ENCODE results near the gene ST8SIA2.

Gene ST8SIA2, protein sequence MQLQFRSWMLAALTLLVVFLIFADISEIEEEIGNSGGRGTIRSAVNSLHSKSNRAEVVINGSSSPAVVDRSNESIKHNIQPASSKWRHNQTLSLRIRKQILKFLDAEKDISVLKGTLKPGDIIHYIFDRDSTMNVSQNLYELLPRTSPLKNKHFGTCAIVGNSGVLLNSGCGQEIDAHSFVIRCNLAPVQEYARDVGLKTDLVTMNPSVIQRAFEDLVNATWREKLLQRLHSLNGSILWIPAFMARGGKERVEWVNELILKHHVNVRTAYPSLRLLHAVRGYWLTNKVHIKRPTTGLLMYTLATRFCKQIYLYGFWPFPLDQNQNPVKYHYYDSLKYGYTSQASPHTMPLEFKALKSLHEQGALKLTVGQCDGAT

DNA sequence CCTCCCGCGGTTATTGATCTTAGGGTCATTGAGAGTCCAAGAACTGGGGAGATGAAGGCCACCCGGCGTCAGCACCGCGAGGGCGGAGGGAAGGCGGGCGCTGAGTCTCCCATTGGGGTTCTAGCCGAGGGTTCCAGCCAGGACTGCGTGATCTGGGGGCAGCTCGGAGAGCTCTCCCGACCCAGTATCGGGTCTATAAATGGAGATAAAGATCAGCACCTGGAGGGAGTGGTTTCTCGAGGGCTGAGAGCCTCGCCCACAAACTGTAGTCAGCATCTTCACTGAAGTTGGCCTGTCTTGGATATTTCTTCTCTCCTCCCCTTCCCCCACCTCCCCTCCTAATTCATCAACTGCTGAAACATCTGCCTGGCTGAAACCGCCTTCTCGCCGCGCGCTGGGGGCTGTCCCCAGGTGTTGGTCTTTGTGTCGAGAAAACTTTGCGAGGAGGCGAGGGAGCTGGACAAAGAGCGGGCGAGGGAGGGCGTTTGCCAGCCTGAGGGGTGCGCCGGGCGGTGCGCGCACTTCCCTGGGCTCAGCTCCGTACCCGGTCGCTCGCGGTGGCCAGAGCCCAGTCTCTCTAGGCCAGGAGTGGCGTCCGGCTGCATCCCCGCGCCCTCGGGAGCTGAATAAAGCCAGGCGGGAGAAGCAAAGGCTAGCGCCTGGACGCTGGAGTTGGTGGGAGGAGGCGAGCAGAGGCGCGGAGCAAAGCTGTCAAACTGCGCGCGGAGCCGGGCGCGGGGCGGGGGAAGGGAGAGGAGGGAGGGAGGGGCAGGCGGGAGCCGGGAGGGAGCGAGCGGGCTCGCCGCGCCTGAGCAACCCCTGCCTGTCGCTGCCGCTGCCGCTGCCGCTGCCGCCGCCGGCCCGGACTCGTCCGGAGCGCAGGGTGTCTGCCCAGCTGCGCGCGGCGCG lies at the start of gene ST8SIA2:
TSS of gene ST8SIA2 (plus strand) at position 811 of the 909 bp plus-strand sequence. CDS start 184 bp downstream, outside the sequence.
- ATAC-seq (replicated peaks; ENCODE audit: extremely low read depth, poor library complexity, severe bottlenecking) (no peak), DNase-seq (ENCODE audit: low spot score in 2 of 2) (no peak)
- no peak within 1 kb of the TSS for H3K4me3 Mint-ChIP-seq
- H3K27ac Mint-ChIP-seq (ENCODE audit: low read depth) = no peak within 1 kb of the TSS
- peaks cover 5% of the 10 kb centered on the region for H3K4me1 Mint-ChIP-seq
- peaks cover 6% of the 10 kb centered on the region for H3K36me3 Mint-ChIP-seq (ENCODE audit: insufficient read depth)
- H3K27me3 Mint-ChIP-seq = peaks cover 96% of the 10 kb centered on the region
- H3K9me3 Mint-ChIP-seq = no peaks in the 10 kb centered on the region

DNA sequence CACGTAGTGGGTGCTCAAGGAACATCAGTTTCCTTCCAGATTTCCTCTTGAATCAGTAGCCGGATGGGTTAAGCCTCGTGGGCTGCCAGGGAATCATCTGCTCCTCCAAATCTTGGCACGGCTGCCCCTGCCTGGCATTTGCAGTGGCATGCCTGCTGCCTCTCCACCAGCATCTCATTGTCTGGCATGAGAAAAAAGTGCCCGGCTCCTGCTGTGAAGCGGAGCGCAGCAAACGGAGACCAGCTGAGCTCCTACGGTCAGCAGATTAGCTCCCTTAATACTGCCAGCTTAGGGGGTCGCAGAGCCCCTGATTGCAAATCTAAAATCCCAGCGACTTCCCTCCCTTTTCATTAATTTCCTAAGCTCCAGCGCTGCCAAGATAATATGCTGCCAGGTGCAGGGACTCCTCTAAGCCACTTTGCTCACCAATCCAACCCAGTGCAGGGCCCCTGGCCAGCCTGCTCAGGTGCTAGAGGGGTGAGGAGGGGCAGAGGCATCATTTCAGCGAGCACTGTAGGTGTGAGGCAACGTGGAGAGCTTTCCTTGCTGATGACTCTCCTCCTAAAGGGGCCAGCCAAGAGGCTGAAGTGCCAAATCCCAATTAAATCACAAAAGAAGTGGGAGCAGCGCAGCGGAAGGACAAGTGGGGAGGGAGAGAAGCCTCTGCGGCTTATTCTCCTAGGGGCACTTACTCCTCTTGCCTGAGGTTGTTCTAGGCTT lies 49.6 kb upstream of the ST8SIA2 start:
- Mint-ChIP-seq H3K36me3 (ENCODE audit: insufficient read depth) (no peaks in the 10 kb centered on the region), H3K9me3 (no peaks in the 10 kb centered on the region), H3K4me1 (no peaks in the 10 kb centered on the region), H3K4me3 (no peak overlapping the region), H3K27ac (ENCODE audit: low read depth) (no peak overlapping the region), H3K27me3 (peaks cover 73% of the 10 kb centered on the region)
- ATAC-seq (replicated peaks; ENCODE audit: extremely low read depth, poor library complexity, severe bottlenecking) = no peak
- DNase-seq (ENCODE audit: low spot score in 2 of 2) = no peak

DNA sequence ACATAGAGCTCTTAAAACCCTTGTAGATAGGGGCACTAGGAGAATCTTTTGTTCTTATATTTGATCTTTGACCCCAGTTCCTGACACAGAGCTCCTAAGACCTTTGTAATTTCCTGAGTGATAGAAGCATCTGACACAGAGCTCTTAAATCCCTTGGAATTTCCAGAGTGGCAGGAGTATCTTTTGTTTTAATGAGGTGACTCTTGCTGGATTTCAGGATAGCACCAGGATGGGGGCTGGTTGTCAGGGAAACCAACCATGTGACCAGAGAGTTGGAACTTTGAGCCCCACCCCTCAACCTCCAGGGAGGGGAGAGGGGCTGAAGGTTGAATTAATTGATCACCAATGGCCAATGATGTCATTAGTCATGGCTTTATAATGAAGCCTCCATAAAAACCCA lies 47.6 kb upstream of the ST8SIA2 start:
- Mint-ChIP-seq H3K4me3 (no peak overlapping the region), H3K9me3 (no peaks in the 10 kb centered on the region), H3K4me1 (no peaks in the 10 kb centered on the region), H3K27me3 (peaks cover 71% of the 10 kb centered on the region), H3K27ac (ENCODE audit: low read depth) (no peak overlapping the region), H3K36me3 (ENCODE audit: insufficient read depth) (no peaks in the 10 kb centered on the region)
- no peak for DNase-seq (ENCODE audit: low spot score in 2 of 2)
- no peak for ATAC-seq (replicated peaks; ENCODE audit: extremely low read depth, poor library complexity, severe bottlenecking)

DNA sequence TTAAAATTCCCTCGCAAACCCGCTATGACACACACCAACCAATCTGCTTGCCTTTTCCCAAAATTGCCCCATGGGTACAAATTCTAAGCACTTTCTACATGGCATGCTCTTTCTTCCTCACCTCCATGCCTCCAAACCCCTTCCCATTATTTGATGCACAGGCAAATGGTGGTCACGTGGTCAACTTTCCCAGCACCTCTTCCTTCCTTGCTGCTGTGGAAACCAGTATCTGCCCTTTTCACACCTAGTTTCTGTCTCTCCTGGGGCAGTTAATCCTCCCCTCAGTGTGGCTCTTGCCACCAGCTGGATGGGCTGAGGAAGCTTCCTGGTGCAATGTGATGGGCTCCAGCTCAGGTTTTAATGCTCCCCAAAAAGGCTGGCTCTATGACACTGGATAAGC lies 38.4 kb upstream of the ST8SIA2 start:
- H3K27me3 Mint-ChIP-seq = peaks cover 74% of the 10 kb centered on the region
- DNase-seq (ENCODE audit: low spot score in 2 of 2) (no peak), ATAC-seq (replicated peaks; ENCODE audit: extremely low read depth, poor library complexity, severe bottlenecking) (no peak)
- no peaks in the 10 kb centered on the region for H3K36me3 Mint-ChIP-seq (ENCODE audit: insufficient read depth)
- no peaks in the 10 kb centered on the region for H3K9me3 Mint-ChIP-seq
- H3K27ac Mint-ChIP-seq (ENCODE audit: low read depth) = no peak overlapping the region
- no peaks in the 10 kb centered on the region for H3K4me1 Mint-ChIP-seq
- H3K4me3 Mint-ChIP-seq = no peak overlapping the region

DNA sequence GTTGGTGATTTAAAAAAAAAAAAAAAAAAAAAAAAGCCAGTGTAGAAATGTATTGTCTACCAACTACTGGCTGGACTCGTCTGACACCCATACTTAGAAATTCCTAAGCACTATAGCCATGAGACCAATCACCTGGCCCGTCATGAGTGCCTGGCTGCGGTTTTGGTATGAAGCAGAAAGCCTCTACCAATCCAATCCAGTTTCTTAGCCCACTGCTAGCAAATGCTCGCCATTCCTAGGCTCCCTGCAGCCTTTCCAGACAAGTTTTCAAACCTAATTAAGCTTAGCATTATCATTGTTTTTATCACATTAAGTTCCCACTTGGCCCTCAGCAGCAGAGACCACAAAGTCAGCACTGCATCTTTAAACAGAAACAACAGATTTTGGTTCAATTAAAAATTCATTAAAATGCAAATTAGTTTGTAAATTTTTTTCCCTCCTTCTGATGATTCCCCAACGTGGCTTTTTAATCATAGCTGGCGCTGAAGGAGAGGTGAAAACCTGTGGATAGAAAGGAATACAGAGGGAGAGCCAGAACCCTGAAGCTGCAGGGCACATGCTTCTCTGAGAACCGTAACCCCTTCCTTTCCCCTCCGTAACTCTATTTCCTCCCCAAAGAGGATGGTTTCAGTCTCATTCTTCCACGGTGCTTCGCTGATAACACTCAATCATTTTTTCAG lies 32.2 kb upstream of the ST8SIA2 start:
- H3K4me3 Mint-ChIP-seq = no peak overlapping the region
- no peaks in the 10 kb centered on the region for H3K4me1 Mint-ChIP-seq
- no peak for ATAC-seq (replicated peaks; ENCODE audit: extremely low read depth, poor library complexity, severe bottlenecking)
- no peaks in the 10 kb centered on the region for H3K36me3 Mint-ChIP-seq (ENCODE audit: insufficient read depth)
- H3K9me3 Mint-ChIP-seq = no peaks in the 10 kb centered on the region
- DNase-seq (ENCODE audit: low spot score in 2 of 2) = no peak
- no peak overlapping the region for H3K27ac Mint-ChIP-seq (ENCODE audit: low read depth)
- H3K27me3 Mint-ChIP-seq = peaks cover 64% of the 10 kb centered on the region

DNA sequence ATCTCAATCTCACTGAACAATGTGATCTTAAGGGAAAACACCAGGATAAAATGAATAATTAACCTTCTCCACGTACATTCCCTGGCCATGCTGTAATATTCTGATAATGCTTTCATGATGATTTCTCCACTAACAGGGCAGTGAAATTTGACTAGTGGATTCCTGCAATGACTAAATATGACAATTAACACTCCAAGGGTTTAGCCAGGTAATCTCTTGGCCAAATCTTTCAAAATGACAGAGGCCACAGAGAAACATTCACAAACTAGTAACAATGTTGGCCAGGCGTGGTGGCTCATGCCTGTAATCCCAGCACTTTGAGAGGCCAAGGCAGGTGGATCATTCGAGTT lies 31.7 kb upstream of the ST8SIA2 start:
- no peaks in the 10 kb centered on the region for H3K36me3 Mint-ChIP-seq (ENCODE audit: insufficient read depth)
- no peak for DNase-seq (ENCODE audit: low spot score in 2 of 2)
- no peak for ATAC-seq (replicated peaks; ENCODE audit: extremely low read depth, poor library complexity, severe bottlenecking)
- H3K27ac Mint-ChIP-seq (ENCODE audit: low read depth) = no peak overlapping the region
- H3K4me1 Mint-ChIP-seq = no peaks in the 10 kb centered on the region
- H3K9me3 Mint-ChIP-seq = no peaks in the 10 kb centered on the region
- H3K27me3 Mint-ChIP-seq = peaks cover 59% of the 10 kb centered on the region
- H3K4me3 Mint-ChIP-seq = no peak overlapping the region

DNA sequence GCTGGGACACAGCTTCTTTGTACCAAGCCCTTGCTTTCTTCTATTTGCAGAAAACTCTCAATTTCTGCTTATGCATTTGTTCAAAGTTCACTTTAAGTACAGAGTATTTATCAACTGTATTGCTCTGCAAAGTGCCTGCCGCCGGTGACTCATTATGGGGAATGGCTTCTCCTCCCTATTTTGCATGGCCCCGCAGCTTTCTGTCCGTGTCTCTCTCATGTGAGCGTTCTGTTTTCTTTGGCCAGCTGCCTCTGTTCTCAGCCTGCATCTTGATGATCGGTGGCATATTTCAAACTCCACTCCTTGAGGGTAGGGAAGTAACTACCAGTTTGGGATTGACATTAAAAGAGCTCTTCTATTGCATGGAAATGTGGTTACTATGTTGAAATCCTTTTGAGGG lies 28.6 kb upstream of the ST8SIA2 start:
- Mint-ChIP-seq H3K9me3 (no peaks in the 10 kb centered on the region), H3K36me3 (ENCODE audit: insufficient read depth) (no peaks in the 10 kb centered on the region), H3K4me1 (no peaks in the 10 kb centered on the region), H3K27ac (ENCODE audit: low read depth) (no peak overlapping the region), H3K27me3 (peaks cover 40% of the 10 kb centered on the region), H3K4me3 (no peak overlapping the region)
- DNase-seq (ENCODE audit: low spot score in 2 of 2) (no peak), ATAC-seq (replicated peaks; ENCODE audit: extremely low read depth, poor library complexity, severe bottlenecking) (no peak)

DNA sequence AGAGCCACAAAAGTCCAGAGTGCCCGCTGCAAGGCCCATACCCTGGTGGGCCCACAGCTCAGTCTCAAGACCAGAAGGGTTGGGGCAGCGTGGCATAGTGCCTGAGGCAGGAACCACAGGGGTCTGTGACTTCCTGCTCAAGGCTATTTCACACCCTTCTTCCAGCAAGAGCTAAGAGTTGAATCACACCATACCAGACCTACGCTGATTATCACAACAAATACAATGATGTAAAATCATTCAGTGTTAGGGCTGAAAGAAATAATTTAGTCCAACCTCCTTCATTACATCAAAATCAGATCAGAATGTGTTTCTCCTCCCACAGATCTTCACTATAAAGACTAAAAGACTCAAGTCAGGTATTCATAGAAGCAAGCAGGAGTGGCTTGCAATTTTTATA lies 27.8 kb upstream of the ST8SIA2 start:
- ATAC-seq (replicated peaks; ENCODE audit: extremely low read depth, poor library complexity, severe bottlenecking) (no peak), DNase-seq (ENCODE audit: low spot score in 2 of 2) (no peak)
- peaks cover 31% of the 10 kb centered on the region for H3K27me3 Mint-ChIP-seq
- no peaks in the 10 kb centered on the region for H3K36me3 Mint-ChIP-seq (ENCODE audit: insufficient read depth)
- H3K9me3 Mint-ChIP-seq = no peaks in the 10 kb centered on the region
- no peak overlapping the region for H3K4me3 Mint-ChIP-seq
- H3K27ac Mint-ChIP-seq (ENCODE audit: low read depth) = no peak overlapping the region
- no peaks in the 10 kb centered on the region for H3K4me1 Mint-ChIP-seq

DNA sequence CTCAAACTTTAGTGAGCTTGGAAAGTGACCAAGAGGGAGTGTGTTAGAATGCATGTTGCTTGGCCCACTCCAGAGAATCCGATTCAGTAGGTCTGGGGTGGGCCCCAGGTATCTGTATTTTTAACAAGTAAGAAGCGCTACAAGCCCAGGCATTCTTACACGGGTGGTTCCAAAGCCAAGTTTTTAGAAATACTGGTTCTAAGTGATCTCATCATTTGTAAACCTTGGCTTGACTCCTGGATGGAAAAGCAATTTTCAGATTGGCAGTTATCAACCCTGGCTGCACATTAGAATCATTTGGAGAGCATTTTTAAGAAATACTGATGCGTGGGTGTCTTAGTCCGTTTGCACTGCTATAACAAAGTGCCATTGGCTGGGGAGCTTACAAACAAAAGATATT lies 27.3 kb upstream of the ST8SIA2 start:
- Mint-ChIP-seq H3K4me3 (no peak overlapping the region), H3K9me3 (no peaks in the 10 kb centered on the region), H3K36me3 (ENCODE audit: insufficient read depth) (no peaks in the 10 kb centered on the region), H3K4me1 (no peaks in the 10 kb centered on the region), H3K27ac (ENCODE audit: low read depth) (no peak overlapping the region), H3K27me3 (peaks cover 28% of the 10 kb centered on the region)
- no peak for DNase-seq (ENCODE audit: low spot score in 2 of 2)
- no peak for ATAC-seq (replicated peaks; ENCODE audit: extremely low read depth, poor library complexity, severe bottlenecking)

DNA sequence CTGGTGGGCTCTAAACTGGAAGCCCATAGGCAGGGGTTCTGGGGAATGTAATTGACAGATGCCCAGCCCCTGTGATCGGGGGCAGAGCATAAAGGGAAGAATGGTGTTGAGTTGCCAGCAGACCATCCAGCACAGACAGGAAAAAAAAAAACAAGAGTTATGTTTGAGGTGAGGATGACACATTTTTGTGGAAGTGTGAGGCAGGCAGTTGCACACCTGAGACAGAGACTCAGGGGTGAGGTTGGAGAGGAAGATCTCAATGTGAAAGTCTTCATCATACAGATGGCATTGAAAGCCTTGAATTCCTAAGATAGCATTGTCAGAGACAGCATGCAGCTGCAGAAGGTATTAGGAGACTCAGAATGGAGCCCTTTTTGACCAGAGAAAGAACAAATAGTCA lies 18.6 kb upstream of the ST8SIA2 start:
- Mint-ChIP-seq H3K4me1 (no peaks in the 10 kb centered on the region), H3K27ac (ENCODE audit: low read depth) (no peak overlapping the region), H3K4me3 (no peak overlapping the region), H3K36me3 (ENCODE audit: insufficient read depth) (no peaks in the 10 kb centered on the region), H3K9me3 (no peaks in the 10 kb centered on the region), H3K27me3 (peaks cover 45% of the 10 kb centered on the region)
- ATAC-seq (replicated peaks; ENCODE audit: extremely low read depth, poor library complexity, severe bottlenecking) (no peak), DNase-seq (ENCODE audit: low spot score in 2 of 2) (no peak)

DNA sequence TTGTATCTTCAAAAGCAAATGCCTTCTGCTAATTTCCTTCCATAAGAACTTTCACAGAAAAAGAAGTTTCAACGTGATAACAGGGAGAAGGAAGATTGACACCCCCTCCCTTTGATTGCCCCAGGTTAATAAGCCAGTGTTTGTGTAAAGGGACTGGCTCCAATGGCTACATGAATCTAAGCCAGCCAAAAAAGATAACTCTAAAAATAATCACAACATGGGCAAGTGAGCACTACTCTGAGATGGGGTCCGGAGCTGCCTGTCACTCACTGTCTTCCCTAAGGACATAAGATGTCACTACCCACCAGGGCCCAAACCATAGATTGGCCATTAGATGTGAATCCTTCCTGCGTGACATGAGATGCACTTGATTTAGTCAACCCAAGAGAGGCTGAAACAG lies 17.6 kb upstream of the ST8SIA2 start:
- H3K27ac Mint-ChIP-seq (ENCODE audit: low read depth) = no peak overlapping the region
- ATAC-seq (replicated peaks; ENCODE audit: extremely low read depth, poor library complexity, severe bottlenecking) = no peak
- peaks cover 50% of the 10 kb centered on the region for H3K27me3 Mint-ChIP-seq
- no peak overlapping the region for H3K4me3 Mint-ChIP-seq
- DNase-seq (ENCODE audit: low spot score in 2 of 2) = no peak
- H3K9me3 Mint-ChIP-seq = no peaks in the 10 kb centered on the region
- no peaks in the 10 kb centered on the region for H3K4me1 Mint-ChIP-seq
- H3K36me3 Mint-ChIP-seq (ENCODE audit: insufficient read depth) = no peaks in the 10 kb centered on the region

DNA sequence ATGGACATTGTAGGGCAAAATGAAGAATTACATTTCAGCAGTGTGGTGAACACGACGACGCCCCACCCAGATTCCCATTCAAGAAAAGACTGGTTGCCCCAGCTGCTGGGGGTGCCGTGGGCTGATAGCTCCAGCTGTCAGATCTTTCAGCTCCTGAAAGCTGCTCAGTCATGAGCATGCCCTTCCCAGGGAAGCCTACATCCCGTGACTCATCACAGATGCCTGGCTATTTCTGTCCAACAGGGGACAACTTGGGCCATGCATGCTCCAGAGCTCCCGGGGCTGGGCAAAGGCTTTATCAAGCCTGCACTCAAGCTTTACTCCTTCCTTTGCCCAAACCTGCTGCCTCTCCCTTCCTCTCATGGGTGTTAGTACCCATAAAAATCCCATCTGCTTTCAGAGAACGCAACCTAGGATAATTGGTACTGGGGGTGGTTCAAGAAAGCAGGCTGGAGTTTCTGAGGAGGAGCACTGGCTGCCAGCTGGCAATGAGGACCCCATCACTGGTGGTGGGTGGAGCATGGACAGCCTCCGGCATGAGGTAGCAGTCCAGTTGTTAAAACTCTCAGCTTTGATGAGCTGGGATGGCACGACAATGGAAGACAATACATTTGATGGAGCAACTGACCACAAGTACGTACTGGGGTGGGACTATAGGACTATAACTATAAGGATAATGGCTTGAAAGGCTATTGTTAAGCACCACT lies 16.4 kb upstream of the ST8SIA2 start:
- no peak overlapping the region for H3K4me3 Mint-ChIP-seq
- no peaks in the 10 kb centered on the region for H3K9me3 Mint-ChIP-seq
- H3K27ac Mint-ChIP-seq (ENCODE audit: low read depth) = no peak overlapping the region
- H3K36me3 Mint-ChIP-seq (ENCODE audit: insufficient read depth) = no peaks in the 10 kb centered on the region
- no peaks in the 10 kb centered on the region for H3K4me1 Mint-ChIP-seq
- no peak for DNase-seq (ENCODE audit: low spot score in 2 of 2)
- H3K27me3 Mint-ChIP-seq = peaks cover 46% of the 10 kb centered on the region
- no peak for ATAC-seq (replicated peaks; ENCODE audit: extremely low read depth, poor library complexity, severe bottlenecking)

Data from central memory CD8-positive, alpha-beta T cell (primary cell).